ENCODE data around the gene TNS3.
"Not testable (repeated sequence)": the region's sequence is repeated elsewhere in the genome, so short reads cannot be mapped to it uniquely, and the experiment has no call there.

TNS3 gene

DNA sequence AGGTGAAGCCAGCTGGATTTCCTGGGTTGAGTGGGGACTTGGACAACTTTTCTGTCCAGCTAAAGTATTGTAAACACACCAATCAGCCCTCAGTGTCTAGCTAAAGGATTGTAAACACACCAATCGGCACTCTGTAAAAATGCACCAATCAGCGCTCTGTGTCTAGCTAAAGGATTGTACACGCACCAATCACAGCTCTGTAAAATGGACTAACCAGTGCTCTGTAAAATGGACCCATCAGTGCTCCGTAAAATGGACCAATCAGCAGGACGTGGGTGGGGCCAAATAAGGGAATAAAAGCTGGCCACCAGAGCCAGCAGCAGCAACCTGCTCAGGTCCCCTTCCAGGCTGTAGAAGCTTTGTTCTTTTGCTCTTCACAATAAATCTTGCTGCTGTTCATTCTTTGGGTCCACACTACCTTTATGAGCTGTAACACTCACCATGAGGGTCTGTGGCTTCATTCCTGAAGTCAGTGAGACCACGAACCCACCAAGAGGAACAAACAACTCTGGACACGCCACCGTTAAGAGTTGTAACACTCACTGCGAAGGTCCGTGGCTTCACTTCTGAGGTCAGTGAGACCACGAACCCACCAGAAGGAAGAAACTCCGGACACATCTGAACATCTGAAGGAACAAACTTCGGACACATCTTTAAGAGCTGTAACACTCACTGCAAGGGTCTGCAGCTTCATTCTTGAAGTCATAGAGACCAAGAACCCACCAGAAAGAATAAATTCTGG is 21.8 kb upstream of the TNS3 start:
- H3K4me3 ChIP-seq (ENCODE audit: low read depth, low read length) = not testable (repeated sequence)

DNA sequence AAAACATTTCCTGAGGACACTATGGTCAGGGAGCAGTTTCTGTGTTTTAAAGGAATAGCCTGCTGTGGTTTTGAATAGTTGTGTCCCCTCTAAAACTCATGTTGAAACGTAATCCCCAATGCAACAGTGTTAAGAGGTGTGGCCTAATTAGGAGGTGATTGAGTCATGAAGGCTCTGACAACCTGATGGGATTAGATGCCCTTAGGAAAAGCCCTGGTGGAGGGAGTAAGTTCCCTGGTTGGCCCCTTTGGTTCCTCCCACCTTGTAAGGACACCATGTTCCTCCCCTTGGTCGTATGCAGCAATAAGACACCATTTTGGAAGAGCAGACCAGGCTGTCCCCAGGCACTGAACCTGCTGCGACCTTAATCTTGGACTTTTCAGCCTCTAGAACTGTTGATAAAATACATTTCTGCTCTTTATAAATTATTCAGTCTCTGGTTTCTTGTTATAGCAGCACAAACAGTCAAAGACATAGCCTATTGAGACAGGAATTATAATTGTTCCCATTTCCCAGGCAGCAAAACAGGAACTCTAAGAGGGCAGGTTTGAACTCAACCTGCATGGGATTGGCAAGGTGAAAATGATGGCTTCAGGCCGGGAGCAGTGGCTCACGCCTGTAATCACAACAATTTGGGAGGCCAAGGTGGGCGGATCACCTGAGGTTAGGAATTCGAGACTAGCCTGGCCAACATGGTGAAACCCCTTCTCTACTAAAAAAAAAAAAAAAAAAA is 20.5 kb upstream of the TNS3 start:
- H3K4me3 ChIP-seq (ENCODE audit: low read depth, low read length) = no peak overlapping the region

DNA sequence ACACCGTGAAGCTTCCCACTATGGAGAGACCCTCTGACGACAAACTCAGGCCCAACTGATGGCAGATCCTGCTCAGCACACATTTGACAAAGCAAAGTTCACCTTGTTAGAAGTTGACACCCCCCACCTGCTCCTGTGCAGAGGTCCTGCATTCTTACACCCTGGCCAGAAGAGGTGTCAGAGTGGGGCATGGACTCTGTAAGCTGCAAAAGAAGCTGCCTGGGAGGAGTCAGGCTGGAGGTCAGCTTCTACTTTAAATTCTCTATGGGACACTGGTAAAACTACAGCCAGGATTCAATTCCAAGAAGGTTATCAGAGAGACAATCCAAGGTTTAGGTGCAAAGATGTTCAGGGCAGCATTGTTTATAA is 20.0 kb upstream of the TNS3 start:
- no peak overlapping the region for H3K4me3 ChIP-seq (ENCODE audit: low read depth, low read length)

DNA sequence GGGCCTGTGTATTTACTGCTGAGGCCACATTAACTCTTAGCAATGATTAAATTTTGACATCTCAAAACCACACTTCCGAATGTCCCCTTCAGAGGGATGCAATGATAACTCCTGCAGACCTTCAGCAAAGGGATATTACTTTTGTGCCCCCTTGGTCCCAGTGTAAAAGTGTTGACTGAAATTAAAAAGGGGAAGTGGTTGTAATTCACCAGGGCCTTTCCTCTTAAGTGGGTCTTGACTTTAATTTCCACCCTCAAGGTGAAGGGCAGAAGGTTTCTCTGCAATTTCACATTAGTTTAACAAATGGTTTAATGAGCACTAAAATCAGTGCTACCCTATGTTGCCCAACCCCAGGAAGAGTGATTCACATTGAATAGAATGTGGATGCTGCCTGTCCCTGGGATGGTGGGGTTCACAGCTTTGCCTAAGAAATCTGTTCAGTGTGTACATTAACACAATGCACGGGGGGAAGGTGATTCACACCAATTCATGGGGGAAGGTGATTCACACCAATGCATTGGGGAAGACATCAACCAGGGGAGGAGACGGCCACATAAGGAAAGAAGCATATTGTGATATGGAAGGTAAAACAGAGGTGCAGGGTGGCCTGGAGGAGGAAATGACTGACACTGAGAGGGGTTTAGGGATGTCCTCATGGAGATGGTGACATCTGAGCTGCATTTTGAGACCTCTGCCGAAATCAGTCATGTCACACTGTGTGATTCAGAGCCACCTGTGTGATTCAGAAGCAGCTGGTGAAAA is 19.4 kb upstream of the TNS3 start:
- H3K4me3 ChIP-seq (ENCODE audit: low read depth, low read length) = no peak overlapping the region

DNA sequence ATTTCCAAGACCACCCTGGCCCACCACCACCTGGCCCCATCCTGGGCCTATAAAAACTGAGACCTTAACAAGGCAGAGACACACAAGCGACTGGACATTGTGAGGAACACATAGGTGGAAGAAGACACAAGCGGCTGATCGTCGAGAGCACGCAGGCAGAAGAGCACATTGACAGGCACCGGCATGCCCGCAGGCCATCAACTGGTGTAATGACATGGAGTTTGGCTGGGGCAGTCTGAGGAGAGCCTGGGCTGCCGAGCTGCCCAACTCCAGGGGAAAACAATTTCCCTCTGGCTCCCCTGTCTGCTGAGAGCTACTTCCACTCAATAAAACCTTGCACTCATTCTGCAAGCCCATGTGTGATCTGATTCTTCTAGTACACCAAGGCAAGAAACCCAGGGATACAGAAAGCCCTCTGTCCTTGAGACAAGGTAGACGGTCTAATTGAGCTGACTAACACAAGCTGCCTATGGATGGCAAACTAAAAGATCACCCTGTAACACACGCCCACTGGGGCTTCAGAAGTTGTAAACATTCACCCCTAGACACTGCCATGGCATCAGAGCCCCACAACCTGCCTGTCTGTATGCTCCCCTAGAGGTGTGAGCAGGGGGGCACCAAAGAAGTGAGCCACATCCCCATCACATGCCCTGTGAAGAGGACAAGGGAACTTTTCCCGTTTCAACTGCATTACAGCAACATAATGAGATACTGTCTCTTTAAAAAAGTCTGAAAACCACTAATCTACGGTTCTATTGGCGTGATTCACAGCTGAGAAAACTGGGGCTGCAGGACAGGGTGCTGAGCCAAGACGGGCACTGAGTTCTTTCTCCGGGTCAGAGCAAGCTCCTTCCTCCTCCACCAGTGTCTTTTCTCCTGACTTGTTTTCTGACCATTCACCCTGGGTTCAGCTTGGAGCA is 18.5 kb upstream of the TNS3 start:
- H3K4me3 ChIP-seq (ENCODE audit: low read depth, low read length) = no peak overlapping the region

DNA sequence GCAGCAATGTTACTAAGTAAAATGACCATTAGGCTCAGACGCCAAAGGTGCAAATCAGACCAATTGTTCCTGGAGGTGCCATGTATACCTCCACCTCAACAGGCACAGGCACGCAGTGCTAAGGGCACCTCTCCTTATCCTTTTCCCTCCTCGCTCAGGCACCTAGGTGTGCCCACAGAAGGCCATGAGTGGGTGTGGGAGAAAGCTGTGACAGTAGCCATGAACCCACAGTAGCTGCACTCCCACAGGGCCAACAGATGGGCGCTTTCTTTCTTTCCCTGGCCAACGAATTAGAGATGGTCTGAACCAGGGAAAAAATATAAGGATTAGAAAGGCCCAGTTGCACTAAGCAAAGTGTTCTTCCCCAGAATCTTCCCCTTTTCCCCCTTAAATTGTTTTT is 15.5 kb upstream of the TNS3 start:
- no peak overlapping the region for H3K4me3 ChIP-seq (ENCODE audit: low read depth, low read length)

DNA sequence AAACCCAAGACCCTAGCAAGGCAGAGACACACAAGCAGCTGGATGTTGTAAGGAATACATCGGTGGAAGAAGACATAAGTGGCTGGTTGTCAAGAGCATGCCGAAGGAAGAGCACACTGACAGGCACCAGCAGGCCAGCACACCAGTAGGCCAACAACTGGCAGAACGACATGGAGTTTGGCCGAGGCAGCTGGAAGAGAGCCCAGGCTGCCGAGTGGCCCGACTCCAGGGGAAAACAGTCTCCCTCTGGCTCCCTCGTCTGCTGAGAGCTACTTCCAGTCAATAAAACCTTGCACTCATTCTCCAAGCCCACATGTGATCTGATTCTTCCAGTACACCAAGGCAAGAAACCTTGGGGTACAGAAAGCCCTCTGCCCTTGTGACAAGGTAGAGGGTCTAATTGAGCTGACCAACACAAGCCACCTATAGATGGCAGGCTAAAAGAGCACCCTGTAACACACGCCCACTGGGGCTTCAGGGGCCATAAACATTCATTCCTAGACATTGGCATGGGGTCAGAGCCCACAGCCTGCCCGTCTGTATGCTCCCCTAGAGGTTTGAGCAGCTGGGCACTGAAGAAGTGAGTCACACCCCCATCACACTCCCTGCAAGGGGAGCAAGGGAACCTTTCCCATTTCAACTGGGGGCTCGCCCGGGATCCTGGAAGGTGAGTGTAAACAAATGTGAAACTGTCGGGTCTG is 14.7 kb upstream of the TNS3 start:
- H3K4me3 ChIP-seq (ENCODE audit: low read depth, low read length) = no peak overlapping the region

DNA sequence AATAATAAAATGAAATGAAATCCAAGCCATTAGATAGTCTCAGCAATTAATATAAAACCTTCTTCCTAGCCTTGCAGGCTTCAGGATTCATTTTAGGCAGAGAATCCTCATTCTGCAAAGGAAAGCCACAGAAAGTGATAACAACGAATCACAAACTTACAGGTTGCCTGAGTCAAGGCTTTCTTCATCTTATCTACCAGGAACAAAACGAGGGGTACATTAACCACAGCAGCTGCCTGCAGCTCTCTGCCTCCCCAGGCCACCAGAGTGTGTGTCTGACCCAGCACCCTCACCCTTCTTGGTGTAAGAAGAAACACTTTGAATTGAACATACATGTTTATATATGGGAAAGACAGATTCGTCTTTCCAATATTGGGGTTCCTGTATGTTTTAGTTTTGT is 12.5 kb upstream of the TNS3 start:
- no peak overlapping the region for H3K4me3 ChIP-seq (ENCODE audit: low read depth, low read length)

DNA sequence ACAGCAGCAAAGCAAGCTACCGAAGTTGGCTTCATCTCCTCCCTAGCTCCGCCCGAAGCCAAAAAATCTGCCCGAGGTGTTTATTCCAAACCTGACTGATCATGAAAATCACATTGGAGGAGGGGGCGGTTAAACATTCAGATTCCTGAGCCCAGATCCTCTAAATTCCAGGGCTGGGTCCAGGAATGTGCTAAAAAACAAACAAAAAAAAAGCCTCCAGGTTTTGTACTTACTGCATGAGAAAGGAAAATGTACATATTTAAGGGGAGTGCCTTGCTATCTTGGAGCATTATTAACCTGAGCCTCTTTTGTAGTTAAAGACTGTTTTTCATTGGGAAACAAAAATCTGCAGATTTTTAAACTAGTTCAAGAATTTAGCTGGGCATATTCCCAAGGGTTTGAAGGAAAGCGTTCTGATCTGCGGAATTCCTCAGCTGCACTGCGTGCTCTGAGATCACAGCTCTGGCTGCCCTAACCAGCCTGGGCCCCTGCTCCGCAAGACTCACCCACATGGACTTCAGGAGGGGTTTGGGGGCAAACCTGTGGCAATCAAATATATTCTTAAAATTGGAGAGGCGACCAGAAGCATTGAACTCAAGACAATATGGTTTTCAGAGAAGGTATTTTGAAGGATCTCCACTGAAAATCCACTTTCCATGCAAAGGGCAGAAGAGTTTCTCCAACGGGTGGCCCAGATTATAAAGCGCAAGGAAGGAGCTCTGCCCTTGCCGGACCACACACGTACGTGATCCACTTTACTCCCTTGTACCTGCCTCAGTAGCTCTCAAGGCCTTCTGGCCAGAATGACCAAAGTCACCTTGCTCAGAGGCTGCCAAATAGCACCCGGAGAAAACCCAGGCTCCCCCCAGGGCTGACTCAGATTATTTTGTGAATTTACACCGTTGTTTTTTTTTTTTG is 10.0 kb upstream of the TNS3 start:
- no peak overlapping the region for H3K4me3 ChIP-seq (ENCODE audit: low read depth, low read length)

DNA sequence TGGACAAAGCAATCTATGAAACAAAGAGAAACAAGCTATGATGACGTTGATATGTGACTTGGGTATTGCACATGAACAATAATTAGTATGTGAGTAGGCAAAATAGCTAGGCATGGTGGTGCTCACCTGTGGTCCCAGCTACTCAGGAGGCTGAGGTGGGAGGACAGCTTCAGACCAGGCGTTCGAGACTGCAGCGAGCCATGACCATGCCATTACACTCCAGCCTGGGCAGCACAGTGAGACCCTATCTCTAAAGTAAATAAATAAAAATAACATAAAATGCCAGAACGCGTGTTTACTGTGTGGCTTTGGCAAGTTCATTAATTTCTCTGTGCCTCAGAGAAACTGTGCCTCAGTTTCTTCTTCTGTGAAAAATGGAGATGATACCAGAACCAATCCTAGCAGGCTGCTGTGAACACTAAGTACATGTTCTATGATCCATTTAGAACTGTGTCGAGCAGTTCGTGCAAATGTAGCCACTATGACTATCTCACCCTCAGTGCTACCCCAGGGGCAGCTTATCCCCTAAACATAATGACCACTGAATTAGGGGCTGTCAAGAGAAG is 9.3 kb upstream of the TNS3 start:
- no peak overlapping the region for H3K4me3 ChIP-seq (ENCODE audit: low read depth, low read length)

DNA sequence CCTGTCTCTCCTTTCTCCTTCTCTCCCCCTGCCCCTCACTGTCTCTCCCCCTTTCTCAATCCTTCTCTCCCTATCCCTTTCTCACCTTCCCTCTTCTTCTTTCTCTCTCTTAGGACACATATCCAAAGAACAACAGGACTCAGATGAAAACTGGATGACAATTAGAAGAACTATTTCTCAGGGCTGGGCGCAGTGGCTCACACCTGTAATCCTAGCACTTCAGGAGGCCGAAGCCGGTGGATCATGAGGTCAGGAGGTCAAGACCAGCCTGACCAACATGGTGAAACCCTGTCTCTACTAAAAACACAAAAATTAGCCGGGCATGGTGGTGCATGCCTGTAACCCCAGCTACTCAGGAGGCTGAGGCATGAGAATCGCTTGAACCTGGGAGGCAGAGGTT is 8.3 kb upstream of the TNS3 start:
- not testable (repeated sequence) for H3K4me3 ChIP-seq (ENCODE audit: low read depth, low read length)

DNA sequence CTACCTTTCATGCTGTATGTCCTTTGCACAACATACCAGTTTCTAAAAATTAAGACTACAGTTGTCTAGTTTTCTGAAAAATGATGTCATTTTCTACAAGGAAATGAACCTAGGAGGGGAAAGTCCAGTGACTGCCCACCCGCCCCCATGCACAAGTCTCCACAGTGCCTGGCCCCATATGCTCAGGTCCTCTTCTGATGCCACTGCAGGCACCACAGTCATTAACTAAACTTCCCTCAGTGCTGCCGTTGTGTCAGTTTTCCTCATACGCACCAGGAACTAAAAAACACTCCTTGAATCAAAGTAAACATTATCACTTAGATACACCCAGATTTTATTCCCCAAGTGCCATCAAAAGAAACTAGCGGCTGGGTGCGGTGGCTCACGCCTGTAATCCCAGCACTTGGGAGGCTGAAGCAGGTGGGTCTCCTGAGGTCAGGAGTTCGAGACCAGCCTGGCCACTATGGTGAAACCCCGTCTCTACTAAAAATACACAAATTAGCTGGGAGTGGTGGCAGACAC is 6.9 kb upstream of the TNS3 start:
- H3K4me3 ChIP-seq (ENCODE audit: low read depth, low read length) = no peak overlapping the region

DNA sequence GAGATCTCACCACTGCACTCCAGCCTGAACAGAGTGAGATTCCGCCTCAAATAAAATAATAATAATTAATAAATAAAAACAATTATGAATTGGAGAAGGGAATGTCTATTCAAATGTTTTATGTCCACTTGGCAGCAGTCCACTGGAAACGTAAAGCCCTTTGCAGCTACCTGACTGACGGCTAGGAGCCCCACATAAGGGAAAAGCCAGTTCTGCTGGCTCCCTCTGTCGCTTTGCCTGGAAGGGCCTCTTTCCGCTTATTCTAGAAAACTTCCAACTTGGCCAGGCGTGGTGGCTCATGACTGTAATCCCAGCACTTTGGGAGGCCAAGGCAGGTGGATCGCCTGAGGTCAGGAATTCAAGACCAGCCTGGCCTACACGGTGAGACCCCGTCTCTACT is 6.1 kb upstream of the TNS3 start:
- no peak overlapping the region for H3K4me3 ChIP-seq (ENCODE audit: low read depth, low read length)

DNA sequence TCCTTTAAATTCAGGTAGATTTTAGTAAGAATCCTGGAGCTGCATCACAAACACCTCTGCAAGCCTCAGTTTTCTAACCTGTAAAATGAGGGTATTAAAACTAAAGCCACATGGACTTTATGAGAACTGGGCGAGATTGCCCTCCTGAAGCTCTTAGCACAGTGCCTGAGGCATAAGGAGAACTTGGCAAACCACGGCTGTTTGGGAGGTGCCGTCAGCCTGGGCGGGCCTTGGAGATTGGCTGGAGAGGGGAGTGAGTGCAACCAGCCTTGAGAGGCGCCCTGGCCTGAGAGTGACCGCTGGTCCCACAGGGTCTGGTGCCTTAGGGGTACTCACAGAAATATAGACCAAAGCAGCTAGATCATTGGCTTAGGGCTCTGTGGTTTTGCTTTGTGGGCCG is 5.4 kb upstream of the TNS3 start:
- H3K4me3 ChIP-seq (ENCODE audit: low read depth, low read length) = no peak overlapping the region

DNA sequence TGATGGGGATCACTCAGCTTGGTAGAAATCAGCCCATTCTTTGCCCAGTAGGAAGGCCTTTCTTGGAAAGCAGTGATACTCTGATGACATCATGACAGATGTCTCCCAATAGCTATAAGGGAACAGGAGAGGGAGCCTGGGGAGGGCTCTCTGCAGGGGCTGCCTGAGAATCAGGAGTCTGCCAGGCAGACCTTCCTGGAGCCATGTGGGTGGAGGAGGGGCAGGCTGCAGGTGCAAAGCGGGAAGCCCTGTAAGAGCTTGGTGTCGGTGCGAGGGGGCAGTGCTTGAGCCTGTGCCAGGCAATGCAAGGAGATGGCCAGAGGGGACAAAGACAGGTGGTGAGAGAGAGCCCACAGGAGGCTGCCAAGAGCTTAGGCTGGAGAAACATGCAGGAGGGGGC is 5.0 kb upstream of the TNS3 start:
- no peak overlapping the region for H3K4me3 ChIP-seq (ENCODE audit: low read depth, low read length)

DNA sequence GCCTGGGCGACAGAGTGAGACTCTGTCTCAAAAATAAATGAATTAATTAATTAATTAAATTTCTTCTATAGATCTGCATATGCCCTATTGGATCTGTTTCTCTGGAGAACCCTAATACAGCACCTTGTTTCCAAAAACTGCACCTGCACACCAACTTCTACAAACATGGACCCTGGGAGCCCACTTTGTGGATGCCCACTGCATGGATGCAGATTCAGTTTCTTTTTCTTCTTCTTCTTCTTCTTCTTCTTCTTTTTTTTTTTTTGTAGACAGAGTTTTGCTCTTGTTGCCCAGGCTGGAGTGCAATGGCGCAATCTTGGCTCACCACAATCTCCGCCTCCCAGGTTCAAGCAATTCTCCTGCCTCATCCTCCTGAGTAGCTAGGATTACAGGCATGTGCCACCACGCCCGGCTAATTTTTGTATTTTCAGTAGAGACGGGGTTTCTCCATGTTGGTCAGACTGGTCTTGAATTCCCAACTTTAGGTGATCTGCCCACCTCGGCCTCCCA is 4.3 kb upstream of the TNS3 start:
- not testable (repeated sequence) for H3K4me3 ChIP-seq (ENCODE audit: low read depth, low read length)

DNA sequence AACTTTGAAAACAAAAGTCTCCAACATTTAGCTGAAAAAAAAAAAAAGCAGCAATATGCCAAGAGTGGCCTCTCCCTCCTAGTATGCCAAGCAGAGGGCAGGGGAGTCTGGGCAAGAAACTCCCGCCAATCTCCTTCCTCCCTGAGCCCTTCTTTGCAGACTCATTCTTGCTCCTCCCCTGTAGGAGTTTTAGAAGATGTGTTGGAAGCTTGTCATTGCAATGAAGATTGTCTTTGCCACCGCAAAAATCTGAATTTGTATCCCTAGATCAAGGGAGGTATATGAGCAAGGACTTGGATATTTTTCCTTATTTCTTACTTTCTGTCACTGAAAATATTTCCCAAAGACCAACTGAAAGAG is 2.6 kb upstream of the TNS3 start:
- H3K4me3 ChIP-seq (ENCODE audit: low read depth, low read length) = no peak overlapping the region

DNA sequence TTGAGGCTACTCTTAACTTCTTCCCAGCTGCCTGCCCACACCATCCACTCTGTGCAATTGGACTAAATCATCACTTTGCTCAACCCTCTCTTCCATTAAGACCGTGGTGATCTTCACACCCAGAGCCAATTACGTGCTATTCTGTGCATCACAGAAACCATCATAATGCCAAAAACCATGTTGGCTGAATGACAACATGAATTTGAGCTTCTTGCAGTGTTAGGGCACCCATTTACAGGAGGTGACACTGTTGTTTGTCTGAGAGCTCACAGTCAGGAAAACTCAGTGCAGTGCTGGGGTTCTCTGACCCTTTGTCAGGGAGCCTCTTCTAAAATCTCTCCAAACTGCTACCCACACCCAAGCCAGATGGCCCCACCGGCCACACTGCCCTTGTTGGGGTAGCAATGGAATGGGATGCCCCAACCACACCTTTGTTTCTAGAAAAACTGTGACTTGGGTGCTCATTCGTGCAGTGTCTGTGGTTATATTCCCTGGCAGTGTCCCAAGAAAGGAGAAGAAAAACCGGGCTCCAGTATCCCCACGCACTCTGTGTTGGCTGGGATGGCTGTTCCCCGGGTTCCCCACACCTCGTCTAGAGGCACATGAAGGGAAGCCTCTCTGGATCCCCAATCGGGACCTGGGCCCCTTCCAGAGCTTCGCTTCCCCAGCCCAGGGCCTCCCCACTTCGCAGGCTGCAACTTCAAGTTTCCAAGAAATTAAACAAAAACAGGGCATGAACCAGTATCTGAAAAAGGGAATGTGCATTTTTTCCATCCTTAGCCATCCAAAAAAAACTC is 2.0 kb upstream of the TNS3 start:
- H3K4me3 ChIP-seq (ENCODE audit: low read depth, low read length) = no peak overlapping the region

All from iPS-11a (cell line).